Brain microvascular endothelial cell (primary cell): ENCODE data around the gene KLHL17.

Experiments used
- DNase-seq: peaks from one replicate; pipeline ENCODE4 v3.0.0-alpha.2; 2020
- H3K27ac ChIP-seq: fragments of 250-450 bp; sonication (Bioruptor Pico); 2 replicates; pipeline ENCODE4 v1.5.1; 2020; ENCODE audit warnings: mild to moderate bottlenecking, moderate library complexity
- H3K27me3 ChIP-seq: fragments of 250-450 bp; sonication (Bioruptor Pico); replicated peaks from 2 replicates; pipeline ENCODE4 v1.5.1; 2020; ENCODE audit warnings: mild to moderate bottlenecking
- H3K36me3 ChIP-seq: fragments of 250-450 bp; sonication (Bioruptor Pico); replicated peaks from 2 replicates; pipeline ENCODE4 v1.5.1; 2020; ENCODE audit warnings: mild to moderate bottlenecking
- H3K4me3 ChIP-seq: 2 replicates; pipeline ENCODE4 v1.5.1; 2011; ENCODE audit warnings: low read depth, mild to moderate bottlenecking, control low read depth, low read length, moderate library complexity
- in situ Hi-C: cut with HindIII; loops from 2 replicates; pipeline ENCODE4 v1.10.0; 2017; ENCODE audit warnings: low sequenced_read_pairs, low pct_ligation_motif_present
- TF ChIP-seq, protein P1 (sequence below): IDR thresholded peaks from 2 replicates; pipeline ENCODE4 v1.5.1; 2011; ENCODE audit warnings: low read depth, mild to moderate bottlenecking, moderate library complexity, low read length, control low read depth, inconsistent platforms; ENCODE audit errors: missing control alignments

KLHL17 gene

DNA sequence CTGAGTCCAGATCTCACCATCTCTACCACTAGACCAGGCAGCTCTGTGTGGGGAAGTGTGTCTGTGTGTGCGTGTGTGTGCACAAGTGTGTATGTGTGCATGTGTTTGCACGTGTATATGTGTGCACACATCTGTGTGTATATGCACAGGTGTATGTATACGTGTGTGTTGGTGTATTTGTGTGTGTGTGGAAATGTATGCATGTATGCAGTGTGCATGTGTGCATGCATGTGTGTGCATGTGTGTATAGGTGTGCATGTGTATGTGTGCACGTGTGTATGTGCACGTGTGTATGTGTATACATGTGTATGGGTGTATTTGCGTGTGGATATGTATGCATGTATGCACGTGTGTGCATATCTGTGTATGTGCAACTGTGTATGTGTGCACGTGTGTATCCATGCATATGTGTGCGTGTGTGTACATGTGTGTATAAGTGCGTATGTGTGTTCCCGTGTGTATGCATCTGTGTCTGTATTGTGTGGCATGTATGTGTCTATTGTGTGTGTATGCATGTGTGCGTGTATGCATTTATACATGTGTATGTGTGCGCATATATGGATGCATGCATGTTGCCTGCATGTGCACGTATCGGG lies 9.0 kb downstream of the KLHL17 start:
- no peak for DNase-seq
- in situ Hi-C loops, result no loop called here
- no peak overlapping the region for H3K27ac ChIP-seq
- peaks cover 4% of the 10 kb centered on the region for H3K27me3 ChIP-seq
- H3K4me3 ChIP-seq, result no peak overlapping the region
- TF ChIP-seq, protein P1, sequence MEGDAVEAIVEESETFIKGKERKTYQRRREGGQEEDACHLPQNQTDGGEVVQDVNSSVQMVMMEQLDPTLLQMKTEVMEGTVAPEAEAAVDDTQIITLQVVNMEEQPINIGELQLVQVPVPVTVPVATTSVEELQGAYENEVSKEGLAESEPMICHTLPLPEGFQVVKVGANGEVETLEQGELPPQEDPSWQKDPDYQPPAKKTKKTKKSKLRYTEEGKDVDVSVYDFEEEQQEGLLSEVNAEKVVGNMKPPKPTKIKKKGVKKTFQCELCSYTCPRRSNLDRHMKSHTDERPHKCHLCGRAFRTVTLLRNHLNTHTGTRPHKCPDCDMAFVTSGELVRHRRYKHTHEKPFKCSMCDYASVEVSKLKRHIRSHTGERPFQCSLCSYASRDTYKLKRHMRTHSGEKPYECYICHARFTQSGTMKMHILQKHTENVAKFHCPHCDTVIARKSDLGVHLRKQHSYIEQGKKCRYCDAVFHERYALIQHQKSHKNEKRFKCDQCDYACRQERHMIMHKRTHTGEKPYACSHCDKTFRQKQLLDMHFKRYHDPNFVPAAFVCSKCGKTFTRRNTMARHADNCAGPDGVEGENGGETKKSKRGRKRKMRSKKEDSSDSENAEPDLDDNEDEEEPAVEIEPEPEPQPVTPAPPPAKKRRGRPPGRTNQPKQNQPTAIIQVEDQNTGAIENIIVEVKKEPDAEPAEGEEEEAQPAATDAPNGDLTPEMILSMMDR, result no peak
- no peaks in the 10 kb centered on the region for H3K36me3 ChIP-seq

DNA sequence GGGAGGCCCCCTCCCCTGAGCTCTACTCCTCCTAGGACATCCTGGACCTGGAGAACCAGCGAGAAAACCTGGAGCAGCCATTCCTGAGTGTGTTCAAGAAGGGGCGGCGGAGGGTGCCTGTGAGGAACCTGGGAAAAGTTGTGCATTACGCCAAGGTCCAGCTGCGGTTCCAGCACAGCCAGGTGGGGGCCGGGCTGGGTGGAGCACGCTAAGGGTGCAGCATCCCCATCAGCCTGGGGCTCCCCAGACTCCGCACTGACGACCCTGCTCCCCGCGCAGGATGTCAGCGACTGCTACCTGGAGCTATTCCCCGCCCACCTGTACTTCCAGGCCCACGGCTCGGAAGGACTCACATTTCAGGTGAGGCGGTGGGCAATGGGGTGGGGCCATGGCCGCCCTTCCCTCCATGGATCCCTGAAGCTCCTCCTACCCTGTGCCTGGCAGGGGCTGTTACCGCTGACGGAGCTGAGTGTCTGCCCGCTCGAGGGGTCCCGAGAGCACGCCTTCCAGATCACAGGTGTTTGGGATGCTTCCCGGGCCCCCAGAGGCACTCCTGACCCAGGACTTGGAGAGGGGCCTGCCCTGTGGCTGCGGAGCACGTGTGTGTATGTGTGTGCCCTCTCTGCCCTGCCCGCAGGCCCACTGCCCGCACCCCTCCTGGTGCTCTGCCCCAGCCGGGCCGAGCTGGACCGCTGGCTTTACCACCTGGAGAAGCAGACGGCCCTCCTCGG lies 10.0 kb downstream of the KLHL17 start:
- peaks cover 4% of the 10 kb centered on the region for H3K27me3 ChIP-seq
- TF ChIP-seq, protein P1, result no peak
- in situ Hi-C loops, result no loop called here

DNA sequence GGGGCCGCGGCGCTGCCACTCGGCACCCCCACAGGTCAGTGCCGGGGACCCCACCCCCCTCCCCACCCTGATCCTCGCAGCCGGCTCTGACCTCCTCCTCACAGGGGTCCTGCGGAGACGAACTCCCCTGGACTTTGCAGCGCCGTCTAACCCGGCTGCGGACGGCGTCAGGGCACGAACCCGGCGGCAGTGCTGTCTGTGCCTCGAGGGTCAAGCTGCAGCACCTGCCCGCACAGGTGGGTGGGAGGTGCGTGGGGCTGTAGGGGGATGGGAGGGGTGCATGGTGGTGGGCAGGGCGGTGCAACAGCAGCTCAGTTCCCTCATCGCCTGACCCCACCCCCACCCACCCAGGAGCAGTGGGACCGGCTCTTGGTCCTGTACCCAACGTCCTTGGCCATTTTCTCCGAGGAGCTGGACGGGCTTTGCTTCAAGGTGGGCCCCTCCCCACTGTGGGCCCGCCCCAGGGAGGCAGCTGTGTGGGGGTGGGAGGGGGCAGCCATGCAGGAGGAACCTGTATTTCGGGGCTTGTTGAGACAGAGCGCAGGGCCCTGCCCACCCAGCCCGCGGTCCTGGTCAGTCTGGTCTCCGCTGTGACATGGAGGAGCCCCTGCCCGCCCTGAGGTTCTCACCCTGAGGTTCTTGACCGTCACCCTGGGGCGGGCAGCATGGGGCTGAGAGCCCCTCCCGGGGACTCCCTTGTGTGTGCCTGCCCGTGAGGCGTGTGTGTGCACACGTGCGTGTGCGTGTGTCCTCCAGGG lies 10.8 kb downstream of the KLHL17 start:
- in situ Hi-C loops, result no loop called here
- DNase-seq, result no peak
- H3K4me3 ChIP-seq, result no peak overlapping the region
- no peaks in the 10 kb centered on the region for H3K36me3 ChIP-seq
- H3K27ac ChIP-seq, result no peak overlapping the region
- TF ChIP-seq, protein P1, result no peak
- peaks cover 4% of the 10 kb centered on the region for H3K27me3 ChIP-seq

More for the DNA sequence above, 10.0 kb downstream of the KLHL17 start:
- H3K4me3 ChIP-seq, result no peak overlapping the region
- DNase-seq, result no peak
- no peaks in the 10 kb centered on the region for H3K36me3 ChIP-seq
- H3K27ac ChIP-seq, result no peak overlapping the region

DNA sequence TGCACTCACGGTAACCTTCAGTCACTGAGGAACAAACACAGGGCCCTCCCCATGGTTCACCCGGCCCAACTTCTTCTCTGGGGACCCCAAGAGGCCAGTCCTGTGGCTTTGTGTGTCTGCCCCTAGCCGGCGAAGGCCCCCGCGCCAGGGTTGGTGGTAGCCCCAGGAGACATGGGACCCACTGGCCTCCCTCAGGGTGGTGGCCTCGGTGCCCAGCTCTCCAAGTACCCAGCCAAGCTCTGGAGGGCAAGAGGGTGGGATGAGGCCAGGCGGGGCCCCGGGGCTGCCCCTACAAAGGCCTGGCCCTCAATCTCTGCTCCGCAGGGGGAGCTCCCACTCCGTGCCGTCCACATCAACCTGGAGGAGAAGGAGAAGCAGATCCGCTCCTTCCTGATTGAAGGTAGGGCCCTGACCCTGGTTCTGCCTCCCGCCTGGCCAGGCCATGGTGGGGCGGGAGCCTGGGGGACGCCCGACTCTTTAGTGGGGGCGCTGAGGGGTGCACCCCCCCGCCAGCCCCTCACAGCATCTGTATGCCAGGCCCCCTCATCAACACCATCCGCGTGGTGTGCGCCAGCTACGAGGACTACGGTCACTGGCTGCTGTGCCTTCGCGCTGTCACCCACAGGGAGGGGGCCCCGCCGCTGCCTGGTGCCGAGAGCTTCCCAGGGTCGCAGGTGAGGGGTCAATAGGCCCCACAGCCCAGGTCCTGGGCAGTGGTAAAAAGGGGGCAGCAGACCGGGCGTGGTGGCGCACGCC lies 11.5 kb downstream of the KLHL17 start:
- TF ChIP-seq, protein P1, result no peak
- in situ Hi-C loops, result no loop called here
- no peak overlapping the region for H3K4me3 ChIP-seq
- DNase-seq, result no peak
- peaks cover 4% of the 10 kb centered on the region for H3K27me3 ChIP-seq
- H3K27ac ChIP-seq, result no peak overlapping the region
- H3K36me3 ChIP-seq, result no peaks in the 10 kb centered on the region

DNA sequence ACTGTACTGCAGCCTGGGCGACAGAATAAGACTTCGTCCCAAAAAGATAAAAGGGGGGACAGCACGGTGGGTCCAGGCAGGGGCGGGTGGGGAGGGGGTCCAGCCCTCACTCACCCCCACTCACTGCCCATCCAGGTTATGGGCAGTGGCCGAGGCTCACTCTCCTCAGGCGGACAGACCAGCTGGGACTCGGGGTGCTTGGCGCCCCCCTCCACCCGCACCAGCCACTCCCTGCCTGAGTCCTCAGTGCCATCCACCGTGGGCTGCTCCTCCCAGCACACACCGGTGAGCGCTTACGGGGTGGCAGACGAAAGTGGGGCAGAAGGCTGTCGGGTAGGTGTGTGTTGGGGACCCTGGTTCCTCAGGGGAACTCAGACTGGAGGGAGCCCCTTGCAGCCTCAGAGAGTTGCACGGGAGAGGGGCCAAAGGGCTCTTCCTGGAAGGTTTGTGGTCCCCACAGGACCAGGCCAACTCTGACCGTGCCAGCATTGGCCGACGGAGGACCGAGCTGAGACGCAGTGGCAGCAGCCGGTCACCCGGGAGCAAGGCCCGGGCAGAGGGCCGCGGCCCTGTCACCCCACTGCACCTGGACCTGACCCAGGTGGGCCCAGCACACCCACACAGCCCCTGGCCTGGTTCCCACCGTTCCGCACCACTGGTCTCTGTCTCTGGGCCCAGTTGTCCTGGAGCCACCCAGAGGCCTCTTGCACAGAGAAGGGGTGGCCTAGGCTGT lies 12.5 kb downstream of the KLHL17 start:
- H3K27me3 ChIP-seq, result peaks cover 4% of the 10 kb centered on the region
- H3K27ac ChIP-seq, result no peak overlapping the region
- no peak for DNase-seq
- H3K4me3 ChIP-seq, result no peak overlapping the region
- in situ Hi-C loops, result no loop called here
- no peaks in the 10 kb centered on the region for H3K36me3 ChIP-seq
- TF ChIP-seq, protein P1, result no peak
